ENCODE results near the gene MYO1C.

MYO1C gene

GRCh38 chr17:1498869-1499268, 6.4 kb upstream of the MYO1C start:
- Histone ChIP-seq H3K36me3 (replicated peaks; ENCODE audit: low read depth, low read length) (no peaks in the 10 kb centered on the region), H3K27ac (ENCODE audit: low read length) (no peak overlapping the region), H4K20me1 (ENCODE audit: insufficient read depth, low read length) (no peaks in the 10 kb centered on the region), H2AFZ (ENCODE audit: low read depth, low read length) (no peak overlapping the region), H3K4me3 (ENCODE audit: low read length) (no peak overlapping the region), H3K9ac (ENCODE audit: low read length) (no peak overlapping the region), H3K4me1 (ENCODE audit: low read length) (no peaks in the 10 kb centered on the region), H3K27me3 (ENCODE audit: low read depth, low read length) (no peaks in the 10 kb centered on the region), H3K4me2 (ENCODE audit: low read length) (no peak overlapping the region), H3K9me3 (ENCODE audit: insufficient read depth, low read length) (no peaks in the 10 kb centered on the region), H3K79me2 (ENCODE audit: low read length) (no peaks in the 10 kb centered on the region)
- TF ChIP-seq EZH2phosphoT487 (IDR thresholded peaks at IDR 0.05; ENCODE audit: low read depth): no peak
- TF ChIP-seq CTCF (IDR thresholded peaks at IDR 0.05; ENCODE audit: low read depth, low read length): no peak

- no peak for TF ChIP-seq EZH2phosphoT487 (IDR thresholded peaks at IDR 0.05; ENCODE audit: low read depth)
- TF ChIP-seq CTCF (IDR thresholded peaks at IDR 0.05; ENCODE audit: low read depth, low read length): no peak
- Histone ChIP-seq H3K36me3 (replicated peaks; ENCODE audit: low read depth, low read length) (no peaks in the 10 kb centered on the region), H3K27me3 (ENCODE audit: low read depth, low read length) (no peaks in the 10 kb centered on the region), H3K4me2 (ENCODE audit: low read length) (no peak overlapping the region), H3K9ac (ENCODE audit: low read length) (no peak overlapping the region), H3K79me2 (ENCODE audit: low read length) (no peaks in the 10 kb centered on the region), H3K4me3 (ENCODE audit: low read length) (no peak overlapping the region), H4K20me1 (ENCODE audit: insufficient read depth, low read length) (no peaks in the 10 kb centered on the region), H3K9me3 (ENCODE audit: insufficient read depth, low read length) (no peaks in the 10 kb centered on the region), H2AFZ (ENCODE audit: low read depth, low read length) (no peak overlapping the region), H3K4me1 (ENCODE audit: low read length) (no peaks in the 10 kb centered on the region), H3K27ac (ENCODE audit: low read length) (no peak overlapping the region)
These were observed 5.7 kb upstream of the MYO1C start for GRCh38 chr17:1498233-1498632.

GRCh38 chr17:1497831-1498230, 5.3 kb upstream of the MYO1C start:
- Histone ChIP-seq H3K27me3 (ENCODE audit: low read depth, low read length) (no peaks in the 10 kb centered on the region), H3K4me2 (ENCODE audit: low read length) (no peak overlapping the region), H3K9ac (ENCODE audit: low read length) (no peak overlapping the region), H3K9me3 (ENCODE audit: insufficient read depth, low read length) (no peaks in the 10 kb centered on the region), H3K4me3 (ENCODE audit: low read length) (no peak overlapping the region), H3K27ac (ENCODE audit: low read length) (no peak overlapping the region), H4K20me1 (ENCODE audit: insufficient read depth, low read length) (no peaks in the 10 kb centered on the region), H3K79me2 (ENCODE audit: low read length) (no peaks in the 10 kb centered on the region), H2AFZ (ENCODE audit: low read depth, low read length) (no peak overlapping the region), H3K36me3 (replicated peaks; ENCODE audit: low read depth, low read length) (no peaks in the 10 kb centered on the region), H3K4me1 (ENCODE audit: low read length) (no peaks in the 10 kb centered on the region)
- TF ChIP-seq CTCF (IDR thresholded peaks at IDR 0.05; ENCODE audit: low read depth, low read length) (no peak), EZH2phosphoT487 (IDR thresholded peaks at IDR 0.05; ENCODE audit: low read depth) (no peak)

- H3K36me3 ChIP-seq (replicated peaks; ENCODE audit: low read depth, low read length): no peaks in the 10 kb centered on the region
- no peak for TF ChIP-seq EZH2phosphoT487 (IDR thresholded peaks at IDR 0.05; ENCODE audit: low read depth)
- no peak for TF ChIP-seq CTCF (IDR thresholded peaks at IDR 0.05; ENCODE audit: low read depth, low read length)
- no peak overlapping the region for H3K9ac ChIP-seq (ENCODE audit: low read length)
- H3K4me2 ChIP-seq (ENCODE audit: low read length): no peak overlapping the region
- no peaks in the 10 kb centered on the region for H3K9me3 ChIP-seq (ENCODE audit: insufficient read depth, low read length)
- no peak overlapping the region for H2AFZ ChIP-seq (ENCODE audit: low read depth, low read length)
- H3K27me3 ChIP-seq (ENCODE audit: low read depth, low read length): peaks cover 6% of the 10 kb centered on the region
- no peaks in the 10 kb centered on the region for H4K20me1 ChIP-seq (ENCODE audit: insufficient read depth, low read length)
- H3K27ac ChIP-seq (ENCODE audit: low read length): no peak overlapping the region
- peaks cover 6% of the 10 kb centered on the region; the same call in 1 of the 2 replicates for H3K4me1 ChIP-seq (ENCODE audit: low read length)
- H3K79me2 ChIP-seq (ENCODE audit: low read length): no peaks in the 10 kb centered on the region
- H3K4me3 ChIP-seq (ENCODE audit: low read length): no peak overlapping the region
These were observed 4.4 kb upstream of the MYO1C start for GRCh38 chr17:1496869-1497268.
